ENCODE data around the gene CCDC57.
"Not testable (repeated sequence)": the region's sequence is repeated elsewhere in the genome, so short reads cannot be mapped to it uniquely, and the experiment has no call there.

The CCDC57 gene, protein sequence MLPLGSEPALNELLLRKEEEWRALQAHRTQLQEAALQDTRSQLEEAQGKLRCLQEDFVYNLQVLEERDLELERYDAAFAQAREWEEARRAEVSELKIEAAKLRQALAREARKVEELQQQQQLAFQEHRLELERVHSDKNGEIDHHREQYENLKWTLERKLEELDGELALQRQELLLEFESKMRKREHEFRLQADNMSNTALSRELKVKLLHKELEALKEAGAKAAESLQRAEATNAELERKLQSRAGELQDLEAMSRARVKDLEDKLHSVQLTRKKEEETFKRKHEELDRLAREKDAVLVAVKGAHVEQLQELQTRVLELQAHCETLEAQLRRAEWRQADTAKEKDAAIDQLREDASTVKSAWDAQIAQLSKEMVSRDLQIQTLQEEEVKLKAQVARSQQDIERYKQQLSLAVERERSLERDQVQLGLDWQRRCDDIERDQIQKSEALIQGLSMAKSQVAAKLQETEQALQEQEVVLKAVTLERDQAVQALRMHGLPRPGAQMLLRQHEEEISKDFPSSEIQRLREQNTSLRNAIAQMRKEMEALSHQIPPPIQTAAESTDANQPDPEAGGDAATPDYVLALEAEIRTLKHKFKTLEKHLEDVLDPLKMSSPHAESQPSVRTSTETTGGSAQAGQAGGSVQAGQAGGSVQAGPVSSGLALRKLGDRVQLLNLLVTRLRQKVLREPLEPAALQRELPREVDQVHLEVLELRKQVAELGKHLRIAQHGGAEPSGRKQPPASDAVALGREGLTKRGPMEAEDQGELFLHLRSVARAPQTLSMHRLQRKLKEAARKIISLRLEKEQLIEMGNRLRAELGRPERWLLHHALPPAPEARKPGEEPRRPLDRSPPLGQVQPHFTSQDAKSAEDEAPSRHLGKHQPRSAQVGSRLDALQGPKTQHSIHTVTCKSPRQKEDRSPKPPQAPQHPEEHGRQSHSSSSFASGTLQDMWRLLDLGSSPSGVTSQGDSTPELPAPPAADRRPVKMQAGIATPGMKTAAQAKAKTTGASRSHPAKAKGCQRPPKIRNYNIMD

DNA sequence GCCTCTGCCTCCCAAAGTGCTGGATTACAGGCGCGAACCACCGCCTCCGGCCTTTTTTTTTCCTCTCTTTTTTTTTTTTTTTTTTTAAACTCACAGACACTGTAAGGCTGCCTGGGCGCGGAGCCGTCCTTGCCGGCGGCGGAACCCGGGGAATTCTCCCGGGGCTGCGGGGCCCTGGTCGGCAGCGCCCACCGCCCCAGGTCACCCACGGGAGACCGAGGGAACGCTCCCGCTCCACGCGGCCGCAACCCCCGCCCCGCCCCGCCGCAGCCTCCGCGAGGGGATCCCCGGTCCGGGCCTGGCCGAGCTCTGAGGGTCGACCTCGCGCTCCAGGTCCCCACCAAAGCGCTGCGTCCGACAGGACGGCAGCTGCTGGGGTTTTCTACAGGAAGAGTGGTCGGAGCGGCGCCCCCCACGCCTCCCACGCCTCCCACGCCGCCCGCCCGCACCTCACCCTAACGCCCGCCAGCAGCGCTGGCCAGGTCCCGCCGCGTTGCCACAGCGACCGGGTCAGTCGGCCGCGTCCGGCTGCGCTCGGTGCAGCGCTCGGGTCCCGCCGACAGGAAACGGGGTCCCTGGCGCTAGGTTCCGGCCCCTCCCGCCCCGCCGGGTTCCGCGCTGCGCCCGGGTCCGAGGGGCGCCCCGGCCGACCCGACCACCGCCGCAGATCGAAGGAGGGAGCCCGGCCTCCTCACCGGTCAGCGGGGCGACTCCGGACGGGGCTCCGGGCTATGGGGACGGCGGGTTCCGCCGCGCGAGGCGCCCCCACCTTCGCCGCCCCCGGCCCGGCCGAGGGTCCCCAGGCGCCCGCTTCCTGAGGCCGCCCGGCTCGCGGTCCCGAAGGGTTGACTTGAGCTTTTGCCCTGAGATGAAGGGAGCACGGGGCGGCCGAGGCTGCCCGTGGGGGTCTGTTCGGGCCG, at the start of gene CCDC57:
TSS of gene CCDC57 (minus strand) at position 512 of the 920 bp plus-strand sequence. CDS start 10,898 bp downstream, outside the sequence.
- DNase-seq = peak in 1 of 2 donors; percentile 65

DNA sequence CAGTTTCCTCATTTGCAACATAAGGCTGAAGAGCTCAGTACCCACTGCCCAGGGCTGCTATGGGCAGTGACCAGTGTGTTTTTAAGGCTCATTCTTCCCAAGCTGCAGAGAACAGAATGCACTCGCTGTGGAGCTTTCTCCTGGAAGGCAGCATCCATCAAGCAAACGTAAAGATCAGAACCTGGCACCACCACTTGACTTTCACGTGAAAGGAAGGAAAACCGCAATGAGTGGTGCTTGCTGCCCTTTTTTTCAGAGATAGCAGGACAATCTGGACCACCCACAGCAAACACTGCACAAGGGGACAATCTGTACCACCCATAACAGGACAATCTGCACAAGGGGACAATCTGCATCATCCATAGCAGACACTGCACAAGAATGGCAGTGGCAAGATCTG, 49.7 kb upstream of the CCDC57 start:
- no peak for DNase-seq

DNA sequence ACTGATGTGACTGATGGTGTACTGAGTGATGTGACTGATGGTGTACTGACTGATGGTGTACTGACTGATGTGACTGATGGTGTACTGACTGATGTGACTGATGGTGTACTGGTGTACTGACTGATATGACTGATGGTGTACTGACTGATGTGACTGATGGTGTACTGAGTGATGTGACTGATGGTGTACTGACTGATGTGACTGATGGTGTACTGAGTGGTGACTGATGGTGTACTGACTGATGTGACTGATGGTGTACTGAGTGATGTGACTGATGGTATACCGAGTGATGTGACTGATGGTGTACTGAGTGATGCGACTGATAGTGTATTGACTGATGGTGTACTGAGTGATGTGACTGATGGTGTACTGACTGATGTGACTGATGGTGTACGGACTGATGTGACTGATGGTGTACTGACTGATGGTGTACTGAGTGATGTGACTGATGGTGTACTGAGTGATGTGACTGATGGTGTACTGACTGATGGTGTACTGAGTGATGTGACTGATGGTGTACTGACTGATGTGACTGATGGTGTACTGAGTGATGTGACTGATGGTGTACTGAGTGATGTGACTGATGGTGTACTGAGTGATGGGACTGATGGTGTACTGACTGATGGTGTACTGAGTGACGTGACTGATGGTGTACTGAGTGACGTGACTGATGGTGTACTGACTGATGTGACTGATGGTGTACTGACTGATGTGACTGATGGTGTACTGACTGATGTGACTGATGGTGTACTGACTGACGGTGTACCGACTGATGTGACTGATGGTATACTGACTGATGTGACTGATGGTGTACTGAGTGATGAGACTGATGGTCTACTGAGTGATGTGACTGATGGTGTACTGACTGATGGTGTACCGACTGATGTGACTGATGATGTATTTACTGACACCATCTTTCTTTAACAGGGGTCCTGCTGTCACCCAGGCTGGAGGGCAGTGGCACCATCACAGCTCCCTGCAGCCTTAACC, 47.6 kb upstream of the CCDC57 start:
- not testable (repeated sequence) for DNase-seq

DNA sequence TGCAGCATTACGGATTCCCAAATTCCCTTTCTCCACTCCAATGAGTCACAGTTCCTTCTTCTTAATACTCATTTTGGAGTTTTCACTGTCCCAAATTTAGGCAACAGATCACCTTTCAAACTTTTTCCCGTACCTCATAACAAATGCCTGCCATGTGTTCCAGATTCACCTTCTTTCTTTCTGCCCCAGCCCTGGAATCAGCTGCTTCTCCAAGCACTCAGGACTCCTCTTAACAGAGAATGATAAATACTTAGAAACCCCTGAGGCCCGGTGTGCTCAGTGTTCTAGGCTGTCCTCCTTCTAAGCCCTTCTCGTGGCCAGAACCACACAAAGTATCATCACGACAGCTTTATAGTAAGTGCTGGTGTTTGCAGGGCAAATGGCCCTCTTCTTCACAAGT, 45.9 kb upstream of the CCDC57 start:
- no peak for DNase-seq

DNA sequence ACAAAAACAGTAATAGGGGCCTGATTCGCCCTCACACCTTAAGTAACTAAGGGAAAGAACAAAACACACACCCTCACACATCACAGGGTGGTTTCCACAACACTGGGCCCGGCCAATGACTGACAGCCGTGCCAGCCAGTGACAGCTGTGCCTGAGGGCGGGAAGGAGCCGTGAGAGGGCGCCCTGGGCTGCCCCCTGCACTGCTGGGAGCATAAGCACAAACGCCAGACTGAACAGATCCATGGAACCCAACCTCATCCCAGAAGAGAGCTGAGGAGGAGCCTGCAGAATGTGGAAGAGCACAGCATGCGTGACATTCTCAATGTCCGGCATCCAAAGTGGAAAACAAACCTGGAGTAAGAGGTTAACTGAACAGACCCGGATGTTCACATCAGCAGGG, 44.8 kb upstream of the CCDC57 start:
- peak; percentile 50 to 56 for DNase-seq

DNA sequence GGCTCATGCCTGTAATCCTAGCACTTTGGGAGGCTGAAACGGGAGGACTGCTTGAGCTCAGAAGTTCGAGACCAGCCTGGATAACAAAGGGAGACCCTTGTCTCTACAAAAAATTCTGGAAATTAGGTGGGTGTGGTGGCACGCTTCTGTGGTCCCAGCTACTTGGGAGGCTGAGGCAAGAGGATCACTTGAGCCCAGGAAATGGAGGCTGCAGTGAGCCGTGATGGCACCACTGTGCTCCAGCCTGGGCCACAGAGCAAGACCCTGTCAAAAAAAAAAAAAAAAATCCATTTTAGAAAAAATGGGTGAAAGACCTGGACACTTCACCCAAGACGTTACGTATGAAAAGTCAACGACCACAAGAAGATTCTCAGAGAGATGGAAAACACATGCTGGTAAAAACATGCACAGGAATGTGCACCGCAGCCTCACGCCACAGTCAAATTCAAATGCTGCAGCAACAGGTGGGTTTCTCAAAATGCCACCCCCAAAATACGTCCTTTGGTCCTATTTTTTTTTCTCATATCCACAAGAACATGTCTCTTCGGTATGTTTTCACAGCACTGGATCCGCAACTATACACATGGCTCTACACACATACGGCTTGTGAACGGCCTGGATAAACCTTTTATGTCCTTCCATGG, 43.7 kb upstream of the CCDC57 start:
- DNase-seq = no peak

DNA sequence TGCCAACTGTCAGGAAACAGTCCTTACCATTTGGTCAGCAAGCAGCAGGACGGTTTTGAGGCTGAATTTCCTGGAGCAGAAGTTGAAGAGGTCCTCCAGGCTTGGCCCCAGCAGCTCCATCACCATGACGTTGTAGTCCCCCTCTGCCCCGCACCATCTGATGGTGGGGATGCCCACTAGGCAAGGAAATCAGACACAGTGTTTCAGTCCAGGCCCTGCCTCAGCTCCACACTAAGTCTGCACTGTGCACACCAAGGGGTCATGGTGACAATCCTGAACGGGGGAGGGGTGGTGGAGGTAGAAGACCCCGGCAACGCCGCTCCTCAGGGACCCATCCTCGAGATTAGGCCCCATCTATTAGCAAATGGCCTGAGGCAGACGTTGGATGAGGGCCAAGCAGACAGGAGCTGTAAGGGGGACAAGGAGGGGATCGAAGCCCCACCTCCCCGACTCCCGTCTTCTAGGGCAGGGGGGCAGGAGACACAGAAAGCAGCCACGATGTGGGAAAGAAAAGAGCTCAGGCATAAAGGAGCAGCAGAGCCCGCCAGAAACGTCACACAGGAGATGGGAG, 42.8 kb upstream of the CCDC57 start:
- DNase-seq = no peak

DNA sequence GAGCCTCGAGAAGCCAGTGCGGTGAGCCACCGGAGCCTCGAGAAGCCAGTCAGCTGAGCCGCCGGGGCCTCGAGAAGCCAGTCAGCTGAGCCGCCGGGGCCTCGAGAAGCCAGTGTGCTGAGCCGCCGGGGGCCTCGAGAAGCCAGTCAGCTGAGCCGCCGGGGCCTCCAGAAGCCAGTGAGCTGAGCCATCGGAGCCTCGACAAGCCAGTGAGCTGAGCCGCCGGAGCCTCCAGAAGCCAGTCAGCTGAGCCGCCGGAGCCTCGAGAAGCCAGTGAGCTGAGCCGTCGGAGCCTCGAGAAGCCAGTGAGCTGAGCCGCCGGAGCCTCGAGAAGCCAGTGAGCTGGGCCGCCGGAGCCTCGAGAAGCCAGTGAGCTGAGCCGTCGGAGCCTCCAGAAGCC, 42.1 kb upstream of the CCDC57 start:
- not testable (repeated sequence) for DNase-seq

DNA sequence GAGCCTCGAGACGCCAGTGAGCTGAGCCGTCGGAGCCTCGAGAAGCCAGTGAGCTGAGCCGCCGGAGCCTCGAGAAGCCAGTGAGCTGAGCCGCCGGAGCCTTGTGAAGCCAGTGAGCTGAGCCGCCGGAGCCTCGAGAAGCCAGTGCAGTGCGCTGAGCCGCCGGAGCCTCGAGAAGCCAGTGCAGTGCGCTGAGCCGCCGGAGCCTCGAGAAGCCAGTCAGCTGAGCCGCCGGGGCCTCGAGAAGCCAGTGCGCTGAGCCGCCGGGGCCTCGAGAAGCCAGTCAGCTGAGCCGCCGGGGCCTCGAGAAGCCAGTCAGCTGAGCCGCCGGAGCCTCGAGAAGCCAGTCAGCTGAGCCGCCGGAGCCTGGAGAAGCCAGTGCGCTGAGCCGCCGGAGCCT, 41.5 kb upstream of the CCDC57 start:
- DNase-seq = not testable (repeated sequence)

DNA sequence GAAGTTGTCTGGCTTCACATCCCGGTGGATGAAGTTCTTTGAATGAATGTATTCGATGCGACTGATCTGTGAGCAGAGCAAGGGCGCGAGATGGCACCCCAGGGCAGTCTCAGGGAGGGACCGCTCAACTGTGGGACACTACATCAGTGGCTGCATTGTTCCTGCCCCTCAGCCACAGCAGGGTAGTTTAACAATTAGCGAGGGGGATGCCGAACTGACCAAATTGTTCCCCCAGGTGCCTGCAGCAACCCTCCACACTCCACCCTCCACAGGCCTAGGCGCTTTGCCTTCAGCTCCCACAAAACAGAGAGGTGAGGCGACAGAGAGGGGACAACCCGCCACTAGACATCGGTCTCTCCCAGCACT, 40.5 kb upstream of the CCDC57 start:
- no peak for DNase-seq

DNA sequence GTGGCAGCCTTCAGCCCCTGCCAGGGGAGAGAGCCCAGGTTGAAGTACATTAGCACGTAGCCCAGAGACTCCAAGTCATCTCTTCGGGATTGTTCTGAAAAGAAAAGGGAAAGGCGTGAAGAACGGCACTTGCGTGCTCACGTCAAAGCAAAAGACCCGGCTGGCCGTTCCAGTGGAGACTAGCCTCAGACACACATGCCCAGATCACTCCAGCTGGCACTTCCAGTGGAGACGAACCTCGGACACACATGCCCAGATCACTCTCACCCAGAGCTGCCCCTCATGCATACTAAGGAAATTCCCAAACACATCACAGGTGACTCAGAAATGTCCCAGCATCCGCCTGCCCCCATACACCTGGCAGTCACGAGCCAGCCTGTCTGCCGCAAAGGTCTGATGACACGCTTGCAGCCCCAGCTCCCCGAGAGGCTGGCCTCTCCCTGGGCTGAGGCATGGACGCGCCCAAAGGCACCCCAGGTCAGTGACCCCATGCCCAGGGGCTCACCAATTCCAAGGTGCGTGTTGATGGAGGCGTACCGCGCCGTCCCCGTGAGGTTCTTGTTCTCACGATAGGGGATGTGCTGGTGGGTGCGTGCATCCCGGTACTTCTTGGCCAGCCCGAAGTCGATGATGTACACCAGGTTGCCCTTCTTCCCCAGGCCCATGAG, 40.0 kb upstream of the CCDC57 start:
- DNase-seq = no peak

DNA sequence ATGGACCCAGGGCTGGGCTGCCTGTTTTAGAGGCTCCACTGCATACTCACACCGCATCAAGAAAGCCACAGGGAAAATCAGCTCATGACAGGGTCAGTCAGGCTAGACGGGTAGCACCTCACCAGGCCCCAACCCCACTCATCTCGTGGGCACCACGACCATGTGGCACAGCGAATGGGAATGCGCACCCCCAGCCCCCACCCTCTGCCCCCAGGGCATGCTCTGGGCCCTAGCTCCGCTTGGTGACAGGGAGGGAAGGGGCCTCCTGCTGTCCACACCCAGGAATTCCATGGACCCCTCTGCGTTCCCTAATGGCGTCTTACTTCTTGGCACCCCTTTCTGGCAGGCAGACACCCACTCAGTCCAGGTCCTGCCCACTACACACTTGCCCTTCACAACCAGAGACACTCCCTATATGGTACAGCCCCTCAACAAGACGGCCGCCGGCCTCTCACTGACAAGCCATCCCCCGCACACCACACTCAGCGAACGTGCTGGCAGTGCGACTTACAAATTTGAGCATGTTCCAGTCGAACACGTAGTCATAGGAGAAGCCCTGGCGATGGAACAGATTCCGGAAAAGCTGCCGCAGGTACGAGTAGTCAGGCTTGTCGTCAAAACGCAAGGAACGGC, 38.3 kb upstream of the CCDC57 start:
- DNase-seq = no peak

DNA sequence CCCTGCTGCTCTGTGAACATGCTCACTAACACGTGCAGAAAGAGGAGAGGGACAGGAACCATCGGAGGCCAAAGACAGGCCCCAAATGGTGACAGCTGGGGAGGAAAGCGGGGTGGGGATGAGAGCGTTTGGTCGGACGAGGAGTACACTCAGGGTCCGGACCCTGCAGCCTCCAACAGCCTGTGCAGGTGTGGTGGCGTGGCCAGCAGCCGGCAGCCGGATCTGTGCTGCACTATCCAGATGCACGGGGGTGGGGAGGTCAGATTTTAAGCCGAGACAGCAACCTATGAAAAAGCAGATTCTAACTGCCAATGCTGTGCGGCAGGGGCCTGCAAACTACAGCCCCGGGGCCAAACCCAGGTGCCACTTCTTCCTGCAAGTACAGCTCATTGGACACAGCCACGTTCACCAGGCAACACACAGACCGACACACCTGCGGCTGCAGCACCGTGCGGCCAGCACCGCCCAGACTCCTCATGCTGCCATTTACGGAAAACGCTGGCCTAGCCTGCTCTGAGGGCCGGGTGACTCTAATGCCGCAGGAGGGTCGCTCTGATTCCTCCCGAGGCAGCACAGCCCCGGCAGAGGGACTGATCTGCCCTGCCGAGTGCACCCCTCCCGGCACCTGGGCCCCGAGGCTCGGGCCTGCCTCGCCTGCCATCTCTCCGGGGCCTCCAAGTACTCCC, 37.4 kb upstream of the CCDC57 start:
- DNase-seq = no peak

DNA sequence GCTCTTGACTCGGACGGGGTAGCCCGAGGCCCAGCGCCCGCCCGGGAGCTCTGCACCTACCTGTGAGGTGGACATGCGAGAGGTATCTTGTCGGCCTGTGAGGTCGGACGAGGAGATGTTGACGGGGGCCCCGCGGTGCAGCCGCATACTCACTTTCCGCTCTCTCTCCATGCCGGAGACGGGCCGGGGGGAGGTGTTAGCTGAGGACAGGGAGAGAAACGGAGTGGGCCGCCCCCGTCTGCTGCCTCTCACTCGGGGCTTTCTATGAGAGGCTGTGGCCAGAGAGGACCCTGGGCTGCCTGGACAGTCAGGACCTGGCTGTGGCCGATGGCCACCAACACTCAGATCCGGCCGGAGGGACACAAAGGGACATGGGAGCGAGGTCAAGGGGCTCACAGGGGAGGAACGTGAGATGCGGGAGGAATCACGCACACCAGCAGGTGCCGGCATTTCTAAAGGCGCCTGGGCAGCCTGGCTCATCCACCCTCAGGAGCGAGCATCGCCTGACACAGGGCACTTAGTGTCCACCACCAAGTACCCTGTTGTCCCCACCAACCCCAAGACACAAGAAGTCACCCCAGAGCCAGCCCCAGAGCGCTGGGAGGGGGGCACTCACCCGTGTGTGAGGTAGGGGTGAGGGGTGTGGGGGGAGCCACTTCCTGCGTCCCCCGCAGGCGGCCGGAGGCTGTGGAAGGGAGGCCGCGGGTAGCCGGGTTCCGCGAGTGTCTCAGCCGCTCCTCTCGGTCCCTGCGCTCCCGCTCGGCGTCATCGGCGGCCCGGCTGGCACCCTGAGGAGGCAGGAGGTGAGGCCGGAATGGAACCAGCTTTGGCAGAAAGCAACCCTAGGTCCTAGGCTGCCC, 36.4 kb upstream of the CCDC57 start:
- DNase-seq = no peak

DNA sequence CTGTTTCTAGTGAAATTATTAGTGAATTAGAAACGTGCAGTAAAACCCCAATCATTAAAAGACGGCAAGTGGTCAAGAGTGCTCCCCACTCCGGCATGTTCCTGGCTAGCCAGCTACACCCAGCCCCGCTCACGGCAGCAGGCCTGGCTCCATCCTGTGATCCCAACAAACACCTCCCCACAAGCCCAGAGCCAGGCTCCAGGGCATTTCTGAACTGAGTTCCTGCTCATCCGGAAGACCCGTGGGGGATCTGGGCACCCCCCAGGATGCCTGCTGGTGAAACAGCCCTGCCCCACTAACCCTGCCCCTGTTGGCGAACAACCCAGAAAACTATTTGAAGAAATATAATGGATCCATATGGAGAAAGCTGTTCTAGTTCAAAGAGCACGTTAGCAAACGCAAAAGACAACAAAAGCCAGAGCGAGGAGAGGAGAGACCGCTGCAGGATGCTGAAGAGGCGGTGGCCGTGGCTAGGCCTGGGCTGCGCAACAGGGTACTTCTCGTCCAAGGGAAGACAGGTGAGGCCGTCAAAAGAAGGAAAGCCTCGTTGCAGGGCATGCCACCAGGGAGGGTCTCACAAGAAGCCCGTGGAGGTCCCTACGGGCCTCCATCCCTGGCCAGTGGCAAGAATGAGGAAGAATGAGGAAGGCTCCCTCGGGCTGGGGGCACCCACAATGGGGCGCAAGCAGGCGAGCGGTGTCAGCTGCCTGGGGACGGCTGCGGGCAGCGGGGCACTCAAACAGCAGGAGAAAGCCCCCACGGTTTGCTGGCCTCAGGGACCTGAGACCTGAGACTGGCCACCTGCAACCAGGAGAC, 35.4 kb upstream of the CCDC57 start:
- no peak for DNase-seq

DNA sequence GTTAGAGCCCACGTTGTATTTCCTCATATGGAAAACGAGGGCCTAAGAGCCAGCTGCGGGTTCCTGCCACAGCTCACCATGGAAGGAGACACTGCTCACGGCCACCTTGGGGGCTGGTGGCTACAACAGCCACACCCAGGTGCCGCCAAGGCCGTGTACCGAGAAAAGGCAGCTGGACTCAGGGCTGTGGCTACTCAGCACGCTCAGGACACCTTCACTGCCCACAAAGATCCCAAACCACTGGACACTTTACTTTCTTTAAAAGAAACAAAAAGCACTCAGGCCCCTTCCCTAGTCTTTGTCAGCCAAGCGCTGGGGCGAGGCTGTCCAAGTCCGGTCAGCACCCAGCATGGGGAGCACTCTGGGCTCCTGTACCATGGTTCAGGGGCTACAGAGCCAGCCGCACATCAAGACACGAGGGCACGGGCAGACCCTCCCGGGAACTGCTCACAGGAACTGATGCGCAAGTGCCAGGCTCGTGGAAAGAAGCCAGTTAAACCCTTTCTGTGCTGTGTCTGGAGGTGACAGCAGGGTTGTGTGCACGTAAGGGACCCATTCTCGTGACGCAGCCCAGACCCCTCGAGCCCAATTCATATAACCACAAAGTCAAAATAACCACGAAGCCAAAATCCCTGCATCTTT, 34.7 kb upstream of the CCDC57 start:
- DNase-seq = no peak

Measured in activated CD4-positive, alpha-beta T cell treated with anti-CD3 and anti-CD28 coated beads for 4 hours (primary cell).